Sigmoid colon (tissue), 4 donors: Measurements from ENCODE around the gene SSH3.

ENCODE experiments used
- EP300 ChIP-seq, 4 donors: sonication (generic); formaldehyde crosslinking; IDR thresholded peaks; one replicate each; pipeline ENCODE4 v1.6.1; 2017; ENCODE audit warnings: antibody characterized with exemption in 4 of 4
- POLR2A ChIP-seq, 2 donors: fragments of 450-650 bp; IDR thresholded peaks; one replicate each; pipeline ENCODE4 v1.6.1; 2016; ENCODE audit warnings: antibody characterized with exemption in 2 of 2, mild to moderate bottlenecking in 2 of 2, moderate library complexity in 2 of 2
- TF ChIP-seq, protein P1 (sequence below), 4 experiments: fragments of 450-650 bp in 3 of 4; fragments of 200-600 bp in 1 of 4; IDR thresholded peaks; one replicate each; pipeline ENCODE4 v1.5.1; 2016 to 2019; ENCODE audit warnings: antibody characterized with exemption in 4 of 4, mild to moderate bottlenecking in 3 of 4, moderate library complexity in 2 of 4

DNA sequence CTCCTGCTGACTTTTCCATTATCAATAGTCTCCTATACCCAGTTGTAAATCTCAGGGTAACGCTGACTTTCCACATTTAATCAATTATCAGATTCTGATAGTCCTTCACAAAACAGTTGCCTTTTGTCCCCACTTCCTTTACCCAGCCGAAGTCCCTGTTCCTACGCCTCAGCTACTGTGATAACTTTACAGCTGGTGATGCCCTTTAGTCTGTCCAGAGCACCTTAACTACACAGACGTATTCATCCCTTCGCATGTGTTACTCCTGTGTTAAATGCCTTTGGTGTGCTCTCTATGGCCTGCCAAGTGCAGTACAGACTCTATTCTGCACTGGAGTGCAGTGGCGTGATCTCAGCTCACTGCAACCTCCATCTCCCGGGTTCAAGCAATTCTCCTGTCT, 20.2 kb downstream of the SSH3 start:
- TF ChIP-seq POLR2A (IDR thresholded peaks at IDR 0.05) (no peak), EP300 (IDR thresholded peaks at IDR 0.05) (no peak)
- TF ChIP-seq, protein P1, sequence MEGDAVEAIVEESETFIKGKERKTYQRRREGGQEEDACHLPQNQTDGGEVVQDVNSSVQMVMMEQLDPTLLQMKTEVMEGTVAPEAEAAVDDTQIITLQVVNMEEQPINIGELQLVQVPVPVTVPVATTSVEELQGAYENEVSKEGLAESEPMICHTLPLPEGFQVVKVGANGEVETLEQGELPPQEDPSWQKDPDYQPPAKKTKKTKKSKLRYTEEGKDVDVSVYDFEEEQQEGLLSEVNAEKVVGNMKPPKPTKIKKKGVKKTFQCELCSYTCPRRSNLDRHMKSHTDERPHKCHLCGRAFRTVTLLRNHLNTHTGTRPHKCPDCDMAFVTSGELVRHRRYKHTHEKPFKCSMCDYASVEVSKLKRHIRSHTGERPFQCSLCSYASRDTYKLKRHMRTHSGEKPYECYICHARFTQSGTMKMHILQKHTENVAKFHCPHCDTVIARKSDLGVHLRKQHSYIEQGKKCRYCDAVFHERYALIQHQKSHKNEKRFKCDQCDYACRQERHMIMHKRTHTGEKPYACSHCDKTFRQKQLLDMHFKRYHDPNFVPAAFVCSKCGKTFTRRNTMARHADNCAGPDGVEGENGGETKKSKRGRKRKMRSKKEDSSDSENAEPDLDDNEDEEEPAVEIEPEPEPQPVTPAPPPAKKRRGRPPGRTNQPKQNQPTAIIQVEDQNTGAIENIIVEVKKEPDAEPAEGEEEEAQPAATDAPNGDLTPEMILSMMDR (IDR thresholded peaks at IDR 0.05): no peak
